ENCODE data around the gene CNN2. TPM values are rescaled to one million over a fixed set of nuclear protein-coding genes. Genes with fewer than 3 reads are reported as not detected.
A peak's percentile ranks its signal among the peaks of the same experiment; 100 is the strongest.

Gene CNN2
- total RNA-seq, 1 experiment from 2014 or later, result 151 TPM

GRCh38 chr19:982567-983170 lies 43.7 kb upstream of the CNN2 start:
- no TSS peak for BruUV-seq (replicated peaks)
- peak; percentile 81 for TF ChIP-seq CTCF (IDR thresholded peaks at IDR 0.05; ENCODE audit: unreplicated experiment)
- Mint-ChIP-seq H3K4me1 (ENCODE audit: low read depth, unreplicated experiment) (no peaks in the 10 kb centered on the region), H3K27me3 (ENCODE audit: unreplicated experiment) (no peaks in the 10 kb centered on the region), H3K27ac (ENCODE audit: unreplicated experiment) (no peak overlapping the region), H3K36me3 (ENCODE audit: insufficient read depth, unreplicated experiment) (peaks cover 19% of the 10 kb centered on the region), H3K9me3 (ENCODE audit: low read depth, unreplicated experiment) (no peaks in the 10 kb centered on the region), H3K4me3 (ENCODE audit: low read depth, unreplicated experiment) (no peak overlapping the region)
- DNase-seq, result peak; percentile 76
- intact Hi-C loops (cut with micrococcal nuclease; ENCODE audit: unreplicated experiment), result loop anchor here (1.0 kb wide), 1 partner anchor 61 kb away; no protein-coding TSS in a partner anchor
- CTCF ChIA-PET, result interaction anchor here (1.2 kb wide), 1 partner anchor 59 kb away, joined by 3 read pairs; no protein-coding TSS in a partner anchor

GRCh38 chr19:984165-984967 lies 42.0 kb upstream of the CNN2 start, which contains the start of gene WDR18:
TSS of gene WDR18 (plus strand) at chr19:984345. CDS start at chr19:984354, 9 bp downstream.
- H3K9me3 Mint-ChIP-seq (ENCODE audit: low read depth, unreplicated experiment), result no peaks in the 10 kb centered on the region
- H3K27ac Mint-ChIP-seq (ENCODE audit: unreplicated experiment), result peak within 1 kb of the TSS; percentile 74
- BruUV-seq (replicated peaks), result no TSS peak
- no peaks in the 10 kb centered on the region for H3K27me3 Mint-ChIP-seq (ENCODE audit: unreplicated experiment)
- CTCF ChIA-PET, result interaction anchor here (0.5 to 1.6 kb wide), 5 partner anchors 12 to 62 kb away, joined by 3 to 9 read pairs (median 4); no protein-coding TSS in a partner anchor
- DNase-seq, result peak; percentile 88
- peak within 1 kb of the TSS; percentile 87 for H3K4me3 Mint-ChIP-seq (ENCODE audit: low read depth, unreplicated experiment)
- H3K4me1 Mint-ChIP-seq (ENCODE audit: low read depth, unreplicated experiment), result no peaks in the 10 kb centered on the region
- no peak for TF ChIP-seq CTCF (IDR thresholded peaks at IDR 0.05; ENCODE audit: unreplicated experiment)
- H3K36me3 Mint-ChIP-seq (ENCODE audit: insufficient read depth, unreplicated experiment), result peaks cover 19% of the 10 kb centered on the region
- intact Hi-C loops (cut with micrococcal nuclease; ENCODE audit: unreplicated experiment), result no loop called here

- Mint-ChIP-seq H3K9me3 (ENCODE audit: low read depth, unreplicated experiment) (no peaks in the 10 kb centered on the region), H3K4me3 (ENCODE audit: low read depth, unreplicated experiment) (peak overlapping the region; percentile 87), H3K4me1 (ENCODE audit: low read depth, unreplicated experiment) (no peaks in the 10 kb centered on the region), H3K27me3 (ENCODE audit: unreplicated experiment) (no peaks in the 10 kb centered on the region), H3K27ac (ENCODE audit: unreplicated experiment) (no peak overlapping the region), H3K36me3 (ENCODE audit: insufficient read depth, unreplicated experiment) (peaks cover 19% of the 10 kb centered on the region)
- TF ChIP-seq CTCF (IDR thresholded peaks at IDR 0.05; ENCODE audit: unreplicated experiment), result no peak
- DNase-seq, result no peak
- intact Hi-C loops (cut with micrococcal nuclease; ENCODE audit: unreplicated experiment), result no loop called here
- BruUV-seq (replicated peaks), result no TSS peak
- CTCF ChIA-PET, result no interaction called here
These were observed 40.3 kb upstream of the CNN2 start for GRCh38 chr19:986083-986482.

GRCh38 chr19:988081-988480 lies 38.3 kb upstream of the CNN2 start:
- H3K36me3 Mint-ChIP-seq (ENCODE audit: insufficient read depth, unreplicated experiment), result peaks cover 19% of the 10 kb centered on the region
- no TSS peak for BruUV-seq (replicated peaks)
- H3K27me3 Mint-ChIP-seq (ENCODE audit: unreplicated experiment), result no peaks in the 10 kb centered on the region
- no peak for DNase-seq
- no peak overlapping the region for H3K27ac Mint-ChIP-seq (ENCODE audit: unreplicated experiment)
- H3K4me1 Mint-ChIP-seq (ENCODE audit: low read depth, unreplicated experiment), result no peaks in the 10 kb centered on the region
- CTCF ChIA-PET, result no interaction called here
- no peak overlapping the region for H3K4me3 Mint-ChIP-seq (ENCODE audit: low read depth, unreplicated experiment)
- intact Hi-C loops (cut with micrococcal nuclease; ENCODE audit: unreplicated experiment), result no loop called here
- TF ChIP-seq CTCF (IDR thresholded peaks at IDR 0.05; ENCODE audit: unreplicated experiment), result no peak
- no peaks in the 10 kb centered on the region for H3K9me3 Mint-ChIP-seq (ENCODE audit: low read depth, unreplicated experiment)
